Measurements from ENCODE around the gene DYDC1.
"Not testable (repeated sequence)": the region's sequence is repeated elsewhere in the genome, so short reads cannot be mapped to it uniquely, and the experiment has no call there.

DYDC1 gene

DNA sequence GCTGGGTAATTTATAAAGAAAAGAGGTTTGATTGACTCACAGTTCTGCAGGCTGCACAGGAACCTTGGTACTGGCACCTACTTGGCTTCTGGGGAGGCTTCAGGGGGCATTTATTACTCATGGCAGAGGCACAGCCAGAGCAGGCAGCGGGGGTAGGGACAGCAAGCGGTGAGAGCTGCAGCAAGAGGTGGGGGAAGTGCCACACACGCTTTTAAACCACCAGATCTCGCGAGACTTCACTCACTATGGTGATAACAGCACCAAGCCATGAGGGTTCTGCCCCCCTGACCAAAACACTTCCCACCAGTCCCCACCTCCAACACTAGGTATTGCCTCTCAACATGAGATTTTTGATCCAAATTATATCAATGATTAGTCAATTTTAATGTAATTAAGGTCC lies 43.0 kb downstream of the DYDC1 start:
- no peak for ATAC-seq
- TF ChIP-seq ISL1 (CRISPR knock-in tag; IDR thresholded peaks at IDR 0.05), result no peak
- no peak for TF ChIP-seq ZFP30 (CRISPR knock-in tag; IDR thresholded peaks at IDR 0.05)
- TF ChIP-seq, protein P1, sequence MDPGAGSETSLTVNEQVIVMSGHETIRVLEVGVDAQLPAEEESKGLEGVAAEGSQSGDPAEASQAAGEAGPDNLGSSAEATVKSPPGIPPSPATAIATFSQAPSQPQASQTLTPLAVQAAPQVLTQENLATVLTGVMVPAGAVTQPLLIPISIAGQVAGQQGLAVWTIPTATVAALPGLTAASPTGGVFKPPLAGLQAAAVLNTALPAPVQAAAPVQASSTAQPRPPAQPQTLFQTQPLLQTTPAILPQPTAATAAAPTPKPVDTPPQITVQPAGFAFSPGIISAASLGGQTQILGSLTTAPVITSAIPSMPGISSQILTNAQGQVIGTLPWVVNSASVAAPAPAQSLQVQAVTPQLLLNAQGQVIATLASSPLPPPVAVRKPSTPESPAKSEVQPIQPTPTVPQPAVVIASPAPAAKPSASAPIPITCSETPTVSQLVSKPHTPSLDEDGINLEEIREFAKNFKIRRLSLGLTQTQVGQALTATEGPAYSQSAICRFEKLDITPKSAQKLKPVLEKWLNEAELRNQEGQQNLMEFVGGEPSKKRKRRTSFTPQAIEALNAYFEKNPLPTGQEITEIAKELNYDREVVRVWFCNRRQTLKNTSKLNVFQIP (CRISPR knock-in tag; IDR thresholded peaks at IDR 0.05; ENCODE audit: borderline replicate concordance, low read depth), result no peak
- no peak for TF ChIP-seq CSDC2 (CRISPR knock-in tag; IDR thresholded peaks at IDR 0.05)
- no peak for TF ChIP-seq RARB (CRISPR knock-in tag; IDR thresholded peaks at IDR 0.05)
- no peak for TF ChIP-seq TCF4 (CRISPR knock-in tag; IDR thresholded peaks at IDR 0.05; ENCODE audit: borderline replicate concordance)
- TF ChIP-seq ZNF565 (CRISPR knock-in tag; conservative IDR thresholded peaks at IDR 0.05; ENCODE audit: low read depth), result no peak
- TF ChIP-seq, protein P2, sequence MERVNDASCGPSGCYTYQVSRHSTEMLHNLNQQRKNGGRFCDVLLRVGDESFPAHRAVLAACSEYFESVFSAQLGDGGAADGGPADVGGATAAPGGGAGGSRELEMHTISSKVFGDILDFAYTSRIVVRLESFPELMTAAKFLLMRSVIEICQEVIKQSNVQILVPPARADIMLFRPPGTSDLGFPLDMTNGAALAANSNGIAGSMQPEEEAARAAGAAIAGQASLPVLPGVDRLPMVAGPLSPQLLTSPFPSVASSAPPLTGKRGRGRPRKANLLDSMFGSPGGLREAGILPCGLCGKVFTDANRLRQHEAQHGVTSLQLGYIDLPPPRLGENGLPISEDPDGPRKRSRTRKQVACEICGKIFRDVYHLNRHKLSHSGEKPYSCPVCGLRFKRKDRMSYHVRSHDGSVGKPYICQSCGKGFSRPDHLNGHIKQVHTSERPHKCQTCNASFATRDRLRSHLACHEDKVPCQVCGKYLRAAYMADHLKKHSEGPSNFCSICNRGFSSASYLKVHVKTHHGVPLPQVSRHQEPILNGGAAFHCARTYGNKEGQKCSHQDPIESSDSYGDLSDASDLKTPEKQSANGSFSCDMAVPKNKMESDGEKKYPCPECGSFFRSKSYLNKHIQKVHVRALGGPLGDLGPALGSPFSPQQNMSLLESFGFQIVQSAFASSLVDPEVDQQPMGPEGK (CRISPR knock-in tag; IDR thresholded peaks at IDR 0.05; ENCODE audit: borderline replicate concordance), result no peak
- no peak for TF ChIP-seq ZNF70 (CRISPR knock-in tag; IDR thresholded peaks at IDR 0.05)
- no peak for TF ChIP-seq ARNTL (CRISPR knock-in tag; IDR thresholded peaks at IDR 0.05; ENCODE audit: borderline replicate concordance, low read depth)
- no peak for TF ChIP-seq ESRRG (CRISPR knock-in tag; IDR thresholded peaks at IDR 0.05)
- TF ChIP-seq ZNF8 (CRISPR knock-in tag; IDR thresholded peaks at IDR 0.05), result no peak
- TF ChIP-seq PPARA (CRISPR knock-in tag; IDR thresholded peaks at IDR 0.05; ENCODE audit: borderline replicate concordance), result no peak
- TF ChIP-seq, protein P3, sequence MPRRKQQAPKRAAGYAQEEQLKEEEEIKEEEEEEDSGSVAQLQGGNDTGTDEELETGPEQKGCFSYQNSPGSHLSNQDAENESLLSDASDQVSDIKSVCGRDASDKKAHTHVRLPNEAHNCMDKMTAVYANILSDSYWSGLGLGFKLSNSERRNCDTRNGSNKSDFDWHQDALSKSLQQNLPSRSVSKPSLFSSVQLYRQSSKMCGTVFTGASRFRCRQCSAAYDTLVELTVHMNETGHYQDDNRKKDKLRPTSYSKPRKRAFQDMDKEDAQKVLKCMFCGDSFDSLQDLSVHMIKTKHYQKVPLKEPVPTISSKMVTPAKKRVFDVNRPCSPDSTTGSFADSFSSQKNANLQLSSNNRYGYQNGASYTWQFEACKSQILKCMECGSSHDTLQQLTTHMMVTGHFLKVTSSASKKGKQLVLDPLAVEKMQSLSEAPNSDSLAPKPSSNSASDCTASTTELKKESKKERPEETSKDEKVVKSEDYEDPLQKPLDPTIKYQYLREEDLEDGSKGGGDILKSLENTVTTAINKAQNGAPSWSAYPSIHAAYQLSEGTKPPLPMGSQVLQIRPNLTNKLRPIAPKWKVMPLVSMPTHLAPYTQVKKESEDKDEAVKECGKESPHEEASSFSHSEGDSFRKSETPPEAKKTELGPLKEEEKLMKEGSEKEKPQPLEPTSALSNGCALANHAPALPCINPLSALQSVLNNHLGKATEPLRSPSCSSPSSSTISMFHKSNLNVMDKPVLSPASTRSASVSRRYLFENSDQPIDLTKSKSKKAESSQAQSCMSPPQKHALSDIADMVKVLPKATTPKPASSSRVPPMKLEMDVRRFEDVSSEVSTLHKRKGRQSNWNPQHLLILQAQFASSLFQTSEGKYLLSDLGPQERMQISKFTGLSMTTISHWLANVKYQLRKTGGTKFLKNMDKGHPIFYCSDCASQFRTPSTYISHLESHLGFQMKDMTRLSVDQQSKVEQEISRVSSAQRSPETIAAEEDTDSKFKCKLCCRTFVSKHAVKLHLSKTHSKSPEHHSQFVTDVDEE (CRISPR knock-in tag; IDR thresholded peaks at IDR 0.05), result no peak
- TF ChIP-seq ZC3H10 (CRISPR knock-in tag; IDR thresholded peaks at IDR 0.05), result no peak
- TF ChIP-seq BACH2 (CRISPR knock-in tag; IDR thresholded peaks at IDR 0.05; ENCODE audit: borderline replicate concordance), result no peak
- no peak for TF ChIP-seq GLIS3 (CRISPR knock-in tag; IDR thresholded peaks at IDR 0.05)
- TF ChIP-seq TOX (CRISPR knock-in tag; IDR thresholded peaks at IDR 0.05; ENCODE audit: borderline replicate concordance), result no peak

DNA sequence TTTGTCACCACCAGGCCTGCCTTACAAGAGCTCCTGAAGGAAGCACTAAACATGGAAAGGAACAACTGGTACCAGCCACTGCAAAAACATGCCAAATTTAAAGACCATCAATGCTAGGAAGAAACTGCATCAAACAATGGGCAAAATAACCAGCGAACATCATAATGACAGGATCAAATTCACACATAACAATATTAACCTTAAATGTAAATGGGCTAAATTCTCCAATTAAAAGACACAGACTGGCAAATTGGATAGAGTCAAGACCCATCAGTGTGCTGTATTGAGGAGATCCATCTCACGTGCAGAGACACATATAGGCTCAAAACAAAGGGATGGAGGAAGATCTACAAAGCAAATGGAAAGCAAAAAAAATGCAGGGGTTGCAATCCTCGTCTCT lies 50.6 kb downstream of the DYDC1 start:
- ATAC-seq, result not testable (repeated sequence)

DNA sequence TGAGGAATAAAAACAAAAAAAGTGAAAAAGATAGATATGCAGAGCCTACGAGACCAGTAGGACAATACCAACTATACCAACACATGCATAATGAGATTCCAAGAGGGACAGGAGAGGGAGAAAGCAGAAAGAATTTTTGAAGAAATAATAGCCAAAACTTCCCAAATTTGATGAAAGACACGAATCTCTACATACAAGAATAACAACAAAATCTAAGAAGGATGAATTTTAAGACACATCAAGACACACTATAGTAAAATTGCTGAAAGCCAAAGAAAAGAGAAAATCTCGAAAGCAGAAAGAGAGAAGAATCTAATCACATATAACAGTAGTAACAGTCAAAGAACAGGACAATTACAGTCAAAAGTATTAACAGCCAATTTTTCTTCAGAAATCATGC lies 59.6 kb downstream of the DYDC1 start:
- no peak for ATAC-seq
- TF ChIP-seq ESRRG (CRISPR knock-in tag; IDR thresholded peaks at IDR 0.05) (no peak), ZC3H10 (CRISPR knock-in tag; IDR thresholded peaks at IDR 0.05) (no peak), TOX (CRISPR knock-in tag; IDR thresholded peaks at IDR 0.05; ENCODE audit: borderline replicate concordance) (no peak), OSR1 (CRISPR knock-in tag; IDR thresholded peaks at IDR 0.05) (no peak), ARNTL (CRISPR knock-in tag; IDR thresholded peaks at IDR 0.05; ENCODE audit: borderline replicate concordance, low read depth) (no peak), ZNF70 (CRISPR knock-in tag; IDR thresholded peaks at IDR 0.05) (no peak), GLIS3 (CRISPR knock-in tag; IDR thresholded peaks at IDR 0.05) (no peak), TCF4 (CRISPR knock-in tag; IDR thresholded peaks at IDR 0.05; ENCODE audit: borderline replicate concordance) (no peak), BACH2 (CRISPR knock-in tag; IDR thresholded peaks at IDR 0.05; ENCODE audit: borderline replicate concordance) (no peak), ISL1 (CRISPR knock-in tag; IDR thresholded peaks at IDR 0.05) (no peak), ZNF8 (CRISPR knock-in tag; IDR thresholded peaks at IDR 0.05) (no peak)
- TF ChIP-seq, protein P2 (CRISPR knock-in tag; IDR thresholded peaks at IDR 0.05; ENCODE audit: borderline replicate concordance), result no peak
- TF ChIP-seq, protein P4, sequence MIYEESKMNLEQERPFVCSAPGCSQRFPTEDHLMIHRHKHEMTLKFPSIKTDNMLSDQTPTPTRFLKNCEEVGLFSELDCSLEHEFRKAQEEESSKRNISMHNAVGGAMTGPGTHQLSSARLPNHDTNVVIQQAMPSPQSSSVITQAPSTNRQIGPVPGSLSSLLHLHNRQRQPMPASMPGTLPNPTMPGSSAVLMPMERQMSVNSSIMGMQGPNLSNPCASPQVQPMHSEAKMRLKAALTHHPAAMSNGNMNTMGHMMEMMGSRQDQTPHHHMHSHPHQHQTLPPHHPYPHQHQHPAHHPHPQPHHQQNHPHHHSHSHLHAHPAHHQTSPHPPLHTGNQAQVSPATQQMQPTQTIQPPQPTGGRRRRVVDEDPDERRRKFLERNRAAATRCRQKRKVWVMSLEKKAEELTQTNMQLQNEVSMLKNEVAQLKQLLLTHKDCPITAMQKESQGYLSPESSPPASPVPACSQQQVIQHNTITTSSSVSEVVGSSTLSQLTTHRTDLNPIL (CRISPR knock-in tag; IDR thresholded peaks at IDR 0.05; ENCODE audit: low read depth), result no peak
- TF ChIP-seq, protein P3 (CRISPR knock-in tag; IDR thresholded peaks at IDR 0.05), result no peak
- TF ChIP-seq, protein P5, sequence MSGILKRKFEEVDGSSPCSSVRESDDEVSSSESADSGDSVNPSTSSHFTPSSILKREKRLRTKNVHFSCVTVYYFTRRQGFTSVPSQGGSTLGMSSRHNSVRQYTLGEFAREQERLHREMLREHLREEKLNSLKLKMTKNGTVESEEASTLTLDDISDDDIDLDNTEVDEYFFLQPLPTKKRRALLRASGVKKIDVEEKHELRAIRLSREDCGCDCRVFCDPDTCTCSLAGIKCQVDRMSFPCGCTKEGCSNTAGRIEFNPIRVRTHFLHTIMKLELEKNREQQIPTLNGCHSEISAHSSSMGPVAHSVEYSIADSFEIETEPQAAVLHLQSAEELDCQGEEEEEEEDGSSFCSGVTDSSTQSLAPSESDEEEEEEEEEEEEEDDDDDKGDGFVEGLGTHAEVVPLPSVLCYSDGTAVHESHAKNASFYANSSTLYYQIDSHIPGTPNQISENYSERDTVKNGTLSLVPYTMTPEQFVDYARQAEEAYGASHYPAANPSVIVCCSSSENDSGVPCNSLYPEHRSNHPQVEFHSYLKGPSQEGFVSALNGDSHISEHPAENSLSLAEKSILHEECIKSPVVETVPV (CRISPR knock-in tag; IDR thresholded peaks at IDR 0.05), result no peak
